Stromal cell of bone marrow (primary cell): ENCODE measurements around the gene SIAE.

Experiments used
- DNase-seq: peaks from one replicate; pipeline ENCODE4 v3.0.0-alpha.2; 2012; ENCODE audit warnings: low read depth

SIAE gene

DNA sequence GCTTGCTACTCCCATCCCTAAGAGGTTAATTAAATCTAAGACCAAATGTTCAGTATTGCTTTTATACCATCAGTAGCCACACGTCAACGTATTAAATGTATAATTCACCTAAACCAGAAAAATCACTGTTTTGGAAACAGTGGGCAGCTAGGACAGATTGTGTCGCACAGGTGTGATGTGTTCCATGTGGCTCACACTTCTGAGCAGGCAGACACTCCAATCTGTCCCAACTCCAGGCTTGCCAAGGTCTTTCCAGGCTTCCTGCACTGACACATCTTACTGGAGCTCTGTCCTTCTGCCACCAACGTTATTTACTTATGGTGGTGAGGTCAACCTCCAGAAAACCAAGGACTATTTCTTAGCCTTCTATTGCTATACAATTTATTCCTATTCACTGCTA, 11.4 kb downstream of the SIAE start:
- no peak for DNase-seq

DNA sequence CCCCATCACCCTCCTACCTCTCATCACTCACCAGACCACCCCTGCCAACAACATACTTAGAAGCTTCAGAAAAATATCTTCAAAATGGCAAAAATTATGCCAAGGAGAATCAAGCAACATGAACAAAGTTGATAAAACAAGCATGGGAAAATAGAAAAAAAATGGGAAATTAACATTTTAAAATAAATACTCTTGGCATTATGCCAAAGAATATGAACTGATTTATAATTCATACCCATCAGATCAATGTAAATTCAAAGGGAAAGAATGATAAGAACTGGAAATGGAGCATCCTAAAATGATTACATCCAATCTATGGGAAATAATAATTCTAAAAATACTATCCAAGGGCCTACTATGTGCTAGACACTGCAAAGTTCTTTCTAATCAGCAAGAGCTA, 12.0 kb downstream of the SIAE start:
- no peak for DNase-seq

DNA sequence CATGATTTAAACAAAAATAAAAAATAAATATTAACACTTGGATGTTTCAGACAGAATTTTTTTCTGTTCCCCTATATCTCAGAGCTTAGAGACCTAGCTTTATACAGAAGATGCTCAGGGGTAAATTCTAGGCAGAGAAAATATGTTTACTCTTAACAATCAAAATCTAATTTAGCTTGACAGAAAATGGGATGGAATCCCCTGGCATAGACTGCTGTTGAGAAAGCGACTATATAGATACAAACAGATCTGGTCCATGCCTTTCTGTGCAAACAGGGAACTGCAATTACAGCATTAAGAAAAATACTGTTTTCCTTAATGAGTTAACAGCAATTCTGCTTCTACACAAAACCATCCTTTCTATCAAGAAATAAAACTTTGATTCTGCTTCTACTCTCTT, 14.6 kb downstream of the SIAE start:
- DNase-seq = no peak

DNA sequence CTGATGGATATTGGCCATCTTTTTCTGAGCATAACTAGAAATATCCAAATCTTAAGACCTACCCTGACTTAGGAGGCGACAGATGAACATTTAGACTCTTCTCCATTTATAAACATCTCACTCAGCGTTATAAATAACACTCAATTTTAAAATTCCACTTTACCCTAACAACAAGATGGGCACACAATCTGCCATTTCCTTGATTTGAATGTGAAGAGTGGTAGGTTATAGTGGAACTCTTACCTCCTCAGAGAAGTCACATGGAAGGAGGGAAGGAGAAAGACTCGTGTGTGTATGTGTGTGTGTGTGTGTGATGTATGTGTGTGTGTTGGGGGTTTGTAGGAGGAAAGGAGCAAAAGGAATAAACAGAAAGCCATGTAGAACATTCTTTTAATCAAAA, 15.0 kb downstream of the SIAE start:
- DNase-seq = no peak

DNA sequence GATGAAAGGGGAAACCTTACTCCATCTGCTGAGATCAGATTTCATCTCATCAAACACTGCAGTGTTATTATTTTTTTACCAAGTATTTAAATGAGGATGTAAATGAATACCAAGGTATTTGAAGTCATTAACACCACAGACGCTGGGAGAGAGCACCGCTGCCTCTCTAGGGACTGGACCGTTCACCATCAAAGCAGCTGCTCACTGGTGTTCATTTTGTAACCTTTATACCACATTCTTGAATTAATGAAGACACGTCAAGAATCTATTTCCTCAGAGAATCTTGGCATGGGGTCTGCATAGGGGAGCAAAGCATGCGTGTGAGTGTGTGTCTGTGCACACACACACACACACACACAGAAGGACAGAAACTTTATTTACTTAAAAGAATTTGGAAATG, 15.6 kb downstream of the SIAE start:
- DNase-seq = no peak

DNA sequence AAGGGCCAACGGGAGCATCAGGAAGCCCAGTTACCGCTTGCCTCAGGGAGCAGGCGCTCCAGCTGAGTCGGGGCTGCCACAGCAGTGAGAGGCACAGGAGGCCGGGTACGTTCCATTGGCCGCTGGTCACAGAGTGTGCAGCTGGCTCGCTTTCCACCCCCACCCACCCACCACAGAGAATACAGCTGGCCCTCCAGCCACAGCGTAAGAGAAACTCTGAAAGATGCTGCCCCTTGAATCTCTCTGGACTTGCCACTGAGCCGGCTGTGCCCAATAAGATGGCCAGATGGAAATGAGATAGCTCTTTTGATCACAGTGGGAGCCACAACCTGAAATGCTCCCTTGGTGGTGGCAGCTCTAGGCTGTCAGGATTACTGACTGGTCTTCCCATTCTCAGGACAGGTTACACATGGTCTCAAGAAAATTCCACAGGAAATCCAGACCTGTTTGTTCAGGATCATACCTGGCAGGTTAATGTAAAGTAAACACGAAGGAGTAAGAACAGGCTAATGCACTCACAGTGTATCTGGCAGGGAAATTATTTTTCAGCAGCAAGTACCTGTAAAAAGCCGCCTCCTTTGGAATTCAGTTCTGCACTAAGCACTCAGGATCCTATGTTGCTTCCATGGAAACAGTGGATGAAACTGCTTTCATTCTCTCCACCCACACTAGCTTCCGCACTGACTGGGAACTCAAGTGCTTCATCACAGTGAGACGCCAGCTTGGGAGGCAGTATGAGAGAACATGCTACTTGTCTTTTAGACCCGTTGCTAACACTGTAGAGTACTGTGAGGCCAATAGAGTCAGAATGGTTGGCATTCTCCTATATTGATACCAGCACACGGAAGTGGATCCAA, 16.5 kb downstream of the SIAE start:
- DNase-seq = no peak

DNA sequence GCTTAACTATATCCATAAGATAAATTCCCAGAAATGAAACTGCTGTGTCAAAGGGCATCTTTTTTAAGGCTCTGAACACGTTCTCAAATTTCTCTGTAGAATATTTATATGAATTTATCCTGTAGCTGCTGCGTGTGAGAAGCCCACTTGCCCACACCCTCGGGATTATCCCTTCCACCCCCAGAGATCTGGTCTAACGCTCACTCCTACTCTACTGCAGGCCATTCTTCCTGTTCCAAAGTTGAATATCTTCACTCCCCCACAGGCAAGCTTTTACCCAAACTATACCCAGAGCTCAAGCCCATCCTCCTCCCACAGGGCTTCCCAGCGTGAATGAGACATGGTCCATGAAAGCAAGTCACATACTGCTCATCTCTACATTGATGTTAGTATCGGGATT, 24.9 kb downstream of the SIAE start:
- no peak for DNase-seq

DNA sequence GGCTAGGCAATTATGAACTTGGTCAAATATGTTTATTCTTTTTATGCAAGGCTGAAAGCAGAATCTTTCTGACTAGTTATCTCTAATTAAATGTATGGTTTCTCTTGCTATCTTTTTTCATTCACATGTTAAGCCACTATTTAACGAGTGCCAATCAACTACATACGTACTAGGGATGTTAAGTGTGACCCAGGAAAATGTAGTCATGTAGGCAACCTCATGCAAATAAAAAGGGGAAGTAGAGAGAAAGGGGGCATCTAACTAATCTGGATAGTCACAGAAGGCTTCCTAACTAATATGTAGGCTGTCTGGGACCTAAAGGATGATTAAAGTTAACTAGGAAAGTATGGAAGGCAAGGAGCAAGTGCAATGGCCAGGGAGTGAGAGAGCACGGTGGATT, 27.4 kb downstream of the SIAE start:
- DNase-seq = no peak

DNA sequence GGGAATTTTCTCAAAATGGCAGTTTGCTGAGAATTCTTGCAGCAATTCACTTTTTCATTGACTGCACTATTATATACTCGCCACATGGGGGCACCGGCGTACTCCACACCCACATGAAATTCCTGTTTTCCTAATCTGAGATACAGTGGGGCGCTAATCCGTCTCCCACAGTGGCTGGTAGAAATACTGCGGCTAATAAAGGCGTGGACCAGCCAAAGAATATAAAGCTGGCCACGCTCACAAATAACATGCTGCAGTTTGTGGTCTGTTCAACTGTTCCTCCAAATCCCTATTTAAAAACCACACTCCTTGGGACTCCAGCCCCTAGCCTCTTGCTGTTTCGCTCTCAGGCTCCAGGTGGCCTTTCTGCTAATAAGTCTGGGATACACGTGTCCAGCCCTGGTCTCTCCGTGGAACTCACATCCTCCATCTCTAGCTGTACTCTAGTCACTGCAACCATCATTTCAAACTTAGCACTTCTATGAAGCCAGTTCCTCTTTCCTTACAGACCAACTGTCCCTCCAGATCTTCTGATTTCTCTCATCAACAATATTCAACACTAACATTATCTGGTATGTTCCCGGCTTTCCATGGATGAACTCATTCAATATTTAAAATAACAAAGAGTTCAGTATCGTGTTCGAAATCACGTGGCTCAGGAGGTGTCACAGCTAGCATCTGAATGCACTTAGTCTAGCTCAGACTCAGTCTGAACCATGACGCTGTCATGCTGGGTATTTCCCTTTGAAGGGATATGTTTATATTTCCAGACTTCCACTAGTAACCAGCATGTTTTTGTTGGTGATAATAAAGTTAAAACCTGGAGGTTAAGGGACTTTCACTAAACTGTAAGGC, 28.9 kb downstream of the SIAE start:
- peak; percentile 51 for DNase-seq

DNA sequence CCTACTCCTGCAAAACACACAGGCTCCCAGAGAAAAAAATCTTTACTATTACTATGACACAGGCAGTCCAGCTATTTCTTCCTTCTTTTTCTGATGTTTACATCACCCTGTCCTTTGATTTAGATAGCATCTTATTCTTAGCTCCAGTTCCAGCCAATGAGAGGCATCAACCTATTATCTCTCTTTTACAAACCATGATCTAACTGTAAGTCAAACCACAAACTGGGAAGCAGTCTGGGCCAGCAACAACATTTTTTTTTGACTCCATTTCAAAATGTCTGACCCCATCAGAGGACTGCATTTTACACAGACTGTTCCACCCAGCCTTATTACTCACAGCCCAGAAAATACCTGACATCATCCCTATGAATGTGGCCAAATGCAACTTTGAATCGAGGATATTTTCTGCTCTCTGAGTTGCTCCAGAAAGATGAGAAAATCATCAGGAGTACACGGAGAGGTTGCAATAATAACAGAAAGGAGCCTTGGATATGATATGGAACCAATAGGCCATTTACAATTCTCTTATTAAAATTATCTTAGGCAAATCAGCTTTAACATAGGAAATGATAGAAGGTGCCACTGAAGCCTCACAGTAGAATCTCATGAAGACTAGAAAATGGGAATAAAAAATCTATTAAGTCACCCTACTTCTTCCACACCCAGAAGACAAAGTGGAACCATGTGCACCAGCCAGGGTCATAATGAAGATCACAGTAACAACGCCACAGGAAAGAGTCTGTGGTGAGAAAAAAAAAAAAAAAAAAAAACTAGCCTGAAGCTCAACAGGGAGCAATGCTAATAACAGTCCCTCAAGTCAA, 29.7 kb downstream of the SIAE start:
- DNase-seq = peak; percentile 91

DNA sequence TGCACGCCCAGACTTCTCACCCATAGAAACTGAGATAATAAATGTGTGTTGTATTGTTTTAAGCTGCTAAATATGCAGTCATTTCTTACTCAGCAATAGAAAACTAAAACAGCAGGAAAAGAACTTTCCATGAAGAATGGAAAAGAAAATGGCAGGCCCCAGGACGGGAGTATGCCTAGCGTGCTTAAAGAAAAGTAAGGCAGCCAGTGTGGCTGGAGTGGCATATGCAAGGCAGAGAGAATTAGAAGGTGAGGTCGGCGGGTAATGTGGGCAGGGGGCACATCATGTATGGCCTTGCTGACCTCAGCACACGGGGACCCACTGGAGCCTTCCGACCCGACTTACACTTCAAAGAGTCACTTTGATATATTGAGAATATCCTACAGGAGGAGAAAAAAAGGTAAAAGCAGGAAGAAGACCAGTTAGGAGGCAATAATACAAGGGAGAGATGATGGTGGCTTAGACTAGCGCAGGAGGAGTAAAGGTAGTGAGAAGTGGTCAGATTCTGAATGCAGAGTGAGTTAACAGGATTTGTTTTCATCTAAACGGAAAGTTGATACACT, 30.4 kb downstream of the SIAE start:
- no peak for DNase-seq

DNA sequence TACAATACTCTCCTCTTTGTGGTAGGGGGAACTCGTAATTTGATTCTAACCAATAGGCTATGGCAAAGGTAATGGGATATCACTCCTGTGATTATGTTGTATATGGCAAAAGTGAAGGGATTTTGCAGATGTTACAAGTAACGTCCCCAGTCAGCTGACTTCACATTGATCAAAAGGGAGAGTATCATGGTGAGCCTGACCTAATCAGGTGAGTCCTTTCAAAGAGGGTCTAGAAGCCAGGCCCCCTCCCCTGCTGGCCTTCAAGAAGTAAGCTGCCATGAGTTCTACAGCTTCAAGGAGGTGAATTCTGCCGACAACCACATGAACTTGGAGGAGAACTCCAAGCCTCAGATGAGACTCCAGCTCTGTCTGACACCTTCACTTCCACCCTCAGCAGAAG, 30.9 kb downstream of the SIAE start:
- DNase-seq = no peak

DNA sequence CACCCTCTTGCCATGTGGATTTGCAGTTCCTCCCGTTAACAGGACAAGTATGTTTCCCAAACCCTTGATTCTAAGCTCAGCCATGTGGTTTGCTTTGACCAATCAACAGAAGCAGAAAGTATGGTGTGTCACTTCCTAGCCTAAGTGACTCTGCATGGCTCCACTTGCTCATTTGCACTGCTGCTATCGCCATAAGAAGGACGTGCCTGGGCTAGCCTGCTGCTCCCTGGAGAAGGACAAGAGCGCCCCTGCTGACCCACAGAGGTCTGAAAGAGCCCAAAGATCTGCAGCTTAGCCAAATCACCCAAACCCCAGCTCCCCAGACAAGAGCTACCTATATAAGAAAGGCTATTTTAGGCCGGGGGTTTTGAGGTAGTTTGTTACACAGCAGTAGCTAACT, 32.9 kb downstream of the SIAE start:
- no peak for DNase-seq

DNA sequence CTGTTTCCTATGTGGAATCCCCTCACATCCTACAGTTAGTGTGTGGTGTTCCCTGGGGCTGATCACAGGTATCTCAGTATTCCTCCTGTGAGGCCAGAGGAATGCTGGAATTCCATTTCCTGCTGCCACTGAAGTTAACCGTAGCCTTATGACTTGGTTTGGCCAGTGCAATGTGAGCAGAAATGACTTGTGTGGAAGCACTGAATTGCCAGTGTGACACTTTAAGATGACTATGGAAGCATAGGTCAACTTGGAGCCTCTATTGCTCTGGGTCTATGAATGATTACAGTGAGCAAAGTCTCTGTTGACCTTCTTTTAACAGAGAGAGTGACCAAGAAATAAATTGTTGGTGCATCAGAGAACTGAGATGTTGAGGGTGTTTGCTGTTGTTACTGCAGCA, 34.4 kb downstream of the SIAE start:
- no peak for DNase-seq

DNA sequence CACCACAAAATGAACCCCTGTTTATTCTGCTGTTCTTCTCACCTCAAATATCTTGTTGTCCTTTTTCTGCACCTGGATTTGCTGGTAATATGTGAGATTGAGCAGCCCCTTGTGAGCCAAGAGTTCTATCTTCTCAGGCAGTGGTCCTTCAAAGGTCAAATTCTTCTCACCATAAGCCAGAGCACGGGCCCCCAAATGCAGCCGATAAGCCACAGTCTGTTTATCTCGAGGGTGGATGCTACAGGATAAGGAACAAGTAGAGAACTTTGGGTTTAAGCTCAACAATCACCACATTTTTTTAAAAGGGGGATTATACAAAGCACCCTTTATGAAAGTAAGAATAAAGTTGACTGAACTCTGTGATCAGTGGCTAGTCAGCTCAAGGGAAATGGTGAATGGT, 35.0 kb downstream of the SIAE start:
- DNase-seq = no peak

DNA sequence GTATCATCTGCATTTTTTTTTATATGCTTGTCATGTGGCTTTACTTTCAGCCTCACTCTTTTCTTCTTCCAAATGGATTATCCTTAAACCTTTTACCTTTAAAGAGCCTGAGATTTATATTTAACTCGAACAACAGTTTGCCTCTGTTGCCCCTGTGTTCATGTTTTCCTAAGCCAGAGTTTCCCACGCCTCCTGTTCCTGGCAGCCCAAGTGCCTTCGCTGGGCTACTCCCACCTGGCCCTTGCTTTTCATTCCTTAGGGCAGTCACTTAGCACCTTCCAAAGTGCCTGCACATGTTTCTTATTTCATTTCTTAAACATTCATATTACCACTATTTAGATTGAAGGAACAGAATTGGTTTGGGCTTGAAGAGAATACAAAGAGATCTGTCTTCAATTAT, 37.6 kb downstream of the SIAE start:
- no peak for DNase-seq

DNA sequence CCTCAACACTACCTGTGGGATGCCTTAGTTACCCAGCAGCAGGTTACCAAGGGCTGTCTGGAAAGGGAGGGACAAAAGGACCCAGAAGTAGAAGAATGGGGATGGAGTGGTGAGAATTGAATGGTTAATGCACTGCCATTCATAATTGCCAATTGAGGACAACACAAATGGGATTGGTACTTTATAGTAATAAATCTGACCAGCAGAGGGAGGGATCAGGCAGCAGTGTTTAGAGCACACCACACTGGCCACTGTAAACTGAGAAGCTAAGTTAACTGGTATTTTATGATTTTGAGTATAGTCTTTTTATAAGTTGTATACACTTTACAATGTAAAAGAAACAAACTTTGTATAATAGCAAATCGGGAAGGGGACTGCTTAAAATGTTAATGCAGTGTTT, 40.2 kb downstream of the SIAE start:
- no peak for DNase-seq

DNA sequence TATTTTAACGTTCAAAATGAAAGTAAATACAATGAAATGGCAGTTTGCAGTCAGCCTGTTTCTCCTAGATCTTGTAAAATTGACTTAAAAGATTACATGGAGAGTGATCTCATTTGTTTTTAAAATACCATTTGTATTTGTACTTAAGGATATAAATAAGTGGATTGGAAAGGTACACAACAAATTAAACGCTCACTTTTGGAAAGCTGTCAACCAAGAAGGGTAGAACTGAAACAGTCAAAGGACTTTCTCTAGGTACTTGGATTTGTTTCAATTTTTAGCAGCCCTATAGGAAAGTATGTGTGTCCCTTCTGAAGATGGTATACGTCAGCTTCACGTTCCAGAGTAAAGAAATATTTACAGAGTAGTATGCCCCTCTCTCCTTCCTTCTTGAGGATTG, 43.6 kb downstream of the SIAE start:
- no peak for DNase-seq

DNA sequence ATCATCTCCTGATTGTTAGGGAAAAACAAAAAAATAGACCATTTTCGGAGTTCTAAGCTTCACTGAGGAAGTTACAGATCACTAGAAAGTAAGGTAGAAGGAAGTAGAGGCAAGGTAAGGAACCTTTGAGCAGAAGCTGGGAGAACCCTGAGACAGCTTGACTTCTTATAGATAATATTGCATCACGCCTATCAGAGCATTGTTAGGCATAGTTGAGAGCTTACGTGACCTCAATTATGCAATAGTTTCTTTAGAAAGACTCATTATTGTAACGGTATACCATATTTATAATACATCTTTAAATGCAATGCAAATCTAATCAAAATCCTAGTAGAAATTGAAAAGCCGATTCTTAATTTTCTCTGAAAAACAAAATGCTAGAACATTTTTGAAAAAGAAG, 46.0 kb downstream of the SIAE start:
- DNase-seq = no peak

DNA sequence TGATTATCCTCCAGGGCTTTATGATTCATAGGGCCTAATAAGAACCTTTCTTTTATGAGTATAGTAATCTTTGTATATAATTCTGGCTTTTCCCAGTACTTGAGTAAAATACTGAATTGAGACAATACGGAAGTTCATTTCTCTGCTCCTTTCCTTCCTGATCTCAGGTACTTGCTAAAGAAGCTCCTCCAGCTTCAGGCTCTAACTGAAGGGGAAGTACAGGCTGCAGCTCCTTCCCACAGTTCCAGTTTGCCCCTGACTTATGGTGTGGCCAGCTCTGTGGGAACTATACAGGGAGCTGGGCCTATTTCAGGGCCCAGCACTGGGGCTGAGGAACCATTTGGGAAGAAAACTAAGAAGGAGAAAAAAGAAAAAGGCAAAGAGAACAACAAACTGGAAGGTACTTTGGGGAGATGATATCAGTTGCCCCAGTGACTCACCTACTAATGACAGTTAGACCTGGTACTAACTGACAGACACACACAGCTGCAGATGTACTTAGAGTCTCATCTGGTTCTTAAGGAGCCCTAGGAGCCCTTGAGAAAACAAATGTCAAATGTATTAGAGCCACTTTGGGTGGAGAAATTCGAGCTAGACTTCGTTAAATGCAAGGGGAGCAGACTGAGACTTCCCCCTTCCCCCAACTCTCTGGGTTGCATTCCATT, 47.9 kb downstream of the SIAE start:
- no peak for DNase-seq

DNA sequence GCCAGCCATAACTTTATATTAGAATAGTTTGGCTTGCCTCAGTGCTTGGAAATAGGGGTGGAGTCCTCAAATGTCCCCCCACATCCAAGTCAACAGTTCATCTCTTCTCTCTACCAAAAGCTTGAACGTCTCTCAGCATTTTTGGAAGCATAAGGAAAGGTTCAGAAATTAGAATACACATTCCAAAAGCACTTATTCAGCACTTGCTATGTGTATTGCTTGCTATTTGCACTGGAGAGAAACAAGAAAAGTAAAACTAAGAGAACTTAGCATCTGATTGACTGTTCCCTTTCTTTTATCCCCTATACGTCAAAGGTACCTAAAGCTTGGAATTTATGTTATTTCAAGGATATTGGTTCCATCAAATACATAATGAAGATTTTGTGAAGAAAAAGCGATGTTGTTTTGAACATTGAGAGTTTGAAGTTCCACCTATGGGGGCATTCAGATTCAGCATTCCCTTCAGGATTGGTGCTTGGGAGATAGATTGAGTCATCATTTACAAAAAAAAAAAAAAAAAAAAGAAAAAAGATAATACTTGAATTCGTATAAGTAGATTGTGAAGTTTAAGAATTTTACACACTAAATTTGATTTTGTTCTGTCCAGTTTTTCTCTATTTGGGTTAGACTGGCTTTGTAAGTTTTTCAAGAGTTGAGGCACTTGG, 49.5 kb downstream of the SIAE start:
- no peak for DNase-seq
